Heart left ventricle (tissue), 16 donors: ENCODE data around the gene IL17RA. TPM values are rescaled to one million over a fixed set of nuclear protein-coding genes. Genes with fewer than 3 reads are reported as not detected.
"Not testable (repeated sequence)": the region's sequence is repeated elsewhere in the genome, so short reads cannot be mapped to it uniquely, and the experiment has no call there.

Experiments
- ATAC-seq, 4 donors: fragments of 200-7000 bp; cut with Tn5 transposase; one replicate each; pipeline ENCODE4 v1.9.1; 2020 to 2022; ENCODE audit warnings: moderate library complexity in 4 of 4, mild to moderate bottlenecking in 3 of 4, moderate number of reproducible peaks in 1 of 4
- DNase-seq, 5 donors: peaks; one replicate each; pipeline ENCODE4 v3.0.0-alpha.2; 2020
- H3K27ac ChIP-seq, 12 donors: fragments of 200-600 bp; sonication (generic) in 4 of 12; one replicate each; pipeline versions ENCODE4 v1.5.0 to v1.8.0; 2016 to 2022; ENCODE audit warnings: mild to moderate bottlenecking in 2 of 12
- H3K27me3 ChIP-seq, 9 donors: fragments of 200-600 bp; sonication (generic) in 2 of 9; one replicate each; pipeline versions ENCODE4 v1.5.1 to v1.8.0; 2016 to 2022; ENCODE audit warnings: mild to moderate bottlenecking in 3 of 9
- H3K36me3 ChIP-seq, 9 donors: fragments of 200-600 bp; sonication (generic) in 2 of 9; one replicate each; pipeline versions ENCODE4 v1.5.0 to v1.8.0; 2018 to 2022; ENCODE audit warnings: mild to moderate bottlenecking in 2 of 9
- H3K4me1 ChIP-seq, 12 donors: fragments of 200-600 bp; sonication (generic) in 4 of 12; one replicate each; pipeline versions ENCODE4 v1.5.0 to v1.8.0; 2016 to 2022; ENCODE audit warnings: mild to moderate bottlenecking in 3 of 12
- H3K4me3 ChIP-seq, 12 donors: fragments of 200-600 bp; sonication (generic) in 4 of 12; one replicate each; pipeline versions ENCODE4 v1.5.0 to v1.8.0; 2017 to 2022; ENCODE audit warnings: mild to moderate bottlenecking in 9 of 12, moderate library complexity in 4 of 12
- H3K9me3 ChIP-seq, 12 donors: fragments of 200-600 bp; sonication (generic) in 4 of 12; one replicate each; pipeline versions ENCODE4 v1.5.0 to v1.8.0; 2016 to 2022; ENCODE audit warnings: mild to moderate bottlenecking in 1 of 12
- CTCF ChIP-seq, 12 donors: fragments of 200-600 bp; sonication (generic) in 4 of 12; IDR thresholded peaks; one replicate each; pipeline versions ENCODE4 v1.5.0 to v1.8.0; 2018 to 2022; ENCODE audit warnings: antibody characterized with exemption in 12 of 12, mild to moderate bottlenecking in 5 of 12
- POLR2A ChIP-seq, 2 donors: fragments of 450-650 bp; IDR thresholded peaks; one replicate each; pipeline ENCODE4 v1.6.1; 2017; ENCODE audit warnings: antibody characterized with exemption in 2 of 2, mild to moderate bottlenecking in 2 of 2, moderate library complexity in 2 of 2
- WGBS, 4 donors: extraction: QIAGEN DNeasy Blood & Tissue Kit in 2 of 4; methylation state at CpG; one replicate each; pipeline versions ENCODE4 v1.1.5 to v1.1.7; 2013 to 2018; 5-methylcytosine and 5-hydroxymethylcytosine counted together
- intact Hi-C, 10 donors: fragments of 100-400 bp; cut with DNase I; formaldehyde crosslinking; loops; one replicate each; pipeline versions ENCODE4 v1.11.1 to v1.14.2; 2022
- long read RNA-seq, 3 donors: library from polyadenylated mRNA; unstranded; transcript quantifications; one replicate each; pipeline ENCODE4 v2.0.0, GENCODE V29; 2020 to 2021
- polyA plus RNA-seq, 2 donors: library from polyadenylated mRNA; stranded (reverse); fragments of 200-250 nt; gene quantifications; one replicate each; pipeline ENCODE4 v1.2.3, GENCODE V29; 2013
- total RNA-seq, 9 donors: library from RNA; depleted of rRNA in 2 of 9; stranded (reverse); fragments of >200 nt in 2 of 9; fragmentation: NEBNext Ultra II Directional in 3 of 9; extraction: Animal tissue kit (Norgen Biotek cat#: 25700) in 3 of 9; gene quantifications; one replicate each; pipeline versions ENCODE4 v1.1.0 to v1.2.4, GENCODE V29; 2016 to 2023
- donor health status: ischemic (EF 13 %, LVEDD 7.1; RV severe dilation, severe dysfunction).
- donor health status: healthy with polysubstance abuse.
- donor health status: DM: no; HTN: yes; CAD: no.
- donor health status: DM: no; HTN: no; CAD: no.
- donor health status: ischemic (EF 25% LVEDD 6.9; RV normal size, moderate dysfunction).
- donor health status: ischemic (EF 25% LVEDD 5.7; RV mildly dilated, moderate dysfunction).
- donor health status: healthy.
- donor health status: DM: yes; HTN: yes; CAD: no.
- donor health status: ischemic (EF 35%, LVEDD 5.7; RV mildly dilated, moderate dysfunction).
- donor health status: nonischemic (EF 11% LVEDD 7.7; RV severe dilation, severe dysfunction).
- donor health status: DM: yes; HTN: yes; CAD: no.
- donor health status: PGD.
- donor health status: ischemic (EF 29% LVEDD 5.4; RV normal size, mild dysfunction).
- donor health status: nonischemic (EF 23%, LVEDD 6.1; RV moderate dilation, normal function).

Gene IL17RA
- total RNA-seq (10 to 100 TPM in 3 of 9 donors, 1 to 10 TPM in 6; 5.8 to 23.1 (median 9.4) TPM), polyA plus RNA-seq (1 to 10 TPM; 3.1 to 7.8 TPM)
- long read RNA-seq, donor 1, partial matches to known transcripts, result 0 of 9 reads
- long read RNA-seq, donor 1, other reads (novel, unspliced or antisense), result 9 of 9 reads
- long read RNA-seq, donor 2, partial matches to known transcripts, result 0 of 7 reads
- long read RNA-seq, donor 2, other reads (novel, unspliced or antisense), result 7 of 7 reads
- long read RNA-seq, donor 3, full-length matches to known transcripts, result 2 of 14 reads
- long read RNA-seq, donor 3, partial matches to known transcripts, result 9 of 14 reads
- long read RNA-seq, donor 3, other reads (novel, unspliced or antisense), result 3 of 14 reads

GRCh38 chr22:17084554-17085276 lies at the start of gene IL17RA:
TSS of gene IL17RA (plus strand) at chr22:17085000. CDS start at chr22:17085092, 92 bp downstream.
- WGBS, 4 donors, result 1 to 2% (median 2%) methylated on average over 31 to 68 of the region's 68 CpGs
- intact Hi-C loops, result loop anchor here in 5 of 10 donors (2.0 to 10.0 kb wide), 6 partner anchors 73 to 560 kb away; partner anchors contain the start of gene HDHD5 (in 2 of the 5)
- Histone ChIP-seq H3K27ac (peak within 1 kb of the TSS; percentile 67 to 98 (median 86)), H3K4me3 (peak within 1 kb of the TSS; percentile 71 to 98 (median 90)), H3K36me3 (no peaks in the 10 kb centered on the region), H3K27me3 (no peaks in the 10 kb centered on the region), H3K4me1 (peaks cover 0 to 49% (median 16%) of the 10 kb centered on the region in 12 donors), H3K9me3 (no peaks in the 10 kb centered on the region)
- ATAC-seq, result peak; percentile 99 to 100 (median 99)
- TF ChIP-seq POLR2A (IDR thresholded peaks at IDR 0.05) (peak in 1 of 2 donors; percentile 87), CTCF (IDR thresholded peaks at IDR 0.05) (no peak)
- DNase-seq, result peak; percentile 92 to 95 (median 93)

GRCh38 chr22:17035246-17035645 lies 49.6 kb upstream of the IL17RA start:
- peaks cover 0 to 9% (median 0%) of the 10 kb centered on the region in 12 donors for H3K4me1 ChIP-seq
- H3K4me3 ChIP-seq, result no peak overlapping the region
- no peak overlapping the region for H3K27ac ChIP-seq
- ATAC-seq (peak in 2 of 4 donors; percentile 25 to 40), DNase-seq (no peak)
- peaks cover 0 to 35% (median 7%) of the 10 kb centered on the region in 9 donors for H3K27me3 ChIP-seq
- no peaks in the 10 kb centered on the region for H3K9me3 ChIP-seq
- no peaks in the 10 kb centered on the region for H3K36me3 ChIP-seq
- TF ChIP-seq POLR2A (IDR thresholded peaks at IDR 0.05) (no peak), CTCF (IDR thresholded peaks at IDR 0.05) (no peak)
- intact Hi-C loops, result no loop called here
- WGBS, 4 donors, result 50 to 64% (median 60%) methylated on average over 4 of the region's 4 CpGs

GRCh38 chr22:17035976-17036841 lies 48.6 kb upstream of the IL17RA start:
- DNase-seq (peak in 2 of 5 donors; percentile 50 to 56), ATAC-seq (peak in 3 of 4 donors; percentile 46 to 73 (median 61))
- H3K4me1 ChIP-seq, intact Hi-C loops, H3K9me3 ChIP-seq, H3K36me3 ChIP-seq: not testable (repeated sequence)
- Histone ChIP-seq H3K4me3 (peak overlapping the region in 11 of 12 donors; percentile 28 to 60 (median 48)), H3K27ac (peak overlapping the region in 8 of 12 donors; percentile 15 to 53 (median 38)), H3K27me3 (peaks cover 0 to 35% (median 7%) of the 10 kb centered on the region in 9 donors)
- WGBS, 4 donors, result 15 to 22% (median 20%) methylated on average over 45 to 56 of the region's 56 CpGs

DNA sequence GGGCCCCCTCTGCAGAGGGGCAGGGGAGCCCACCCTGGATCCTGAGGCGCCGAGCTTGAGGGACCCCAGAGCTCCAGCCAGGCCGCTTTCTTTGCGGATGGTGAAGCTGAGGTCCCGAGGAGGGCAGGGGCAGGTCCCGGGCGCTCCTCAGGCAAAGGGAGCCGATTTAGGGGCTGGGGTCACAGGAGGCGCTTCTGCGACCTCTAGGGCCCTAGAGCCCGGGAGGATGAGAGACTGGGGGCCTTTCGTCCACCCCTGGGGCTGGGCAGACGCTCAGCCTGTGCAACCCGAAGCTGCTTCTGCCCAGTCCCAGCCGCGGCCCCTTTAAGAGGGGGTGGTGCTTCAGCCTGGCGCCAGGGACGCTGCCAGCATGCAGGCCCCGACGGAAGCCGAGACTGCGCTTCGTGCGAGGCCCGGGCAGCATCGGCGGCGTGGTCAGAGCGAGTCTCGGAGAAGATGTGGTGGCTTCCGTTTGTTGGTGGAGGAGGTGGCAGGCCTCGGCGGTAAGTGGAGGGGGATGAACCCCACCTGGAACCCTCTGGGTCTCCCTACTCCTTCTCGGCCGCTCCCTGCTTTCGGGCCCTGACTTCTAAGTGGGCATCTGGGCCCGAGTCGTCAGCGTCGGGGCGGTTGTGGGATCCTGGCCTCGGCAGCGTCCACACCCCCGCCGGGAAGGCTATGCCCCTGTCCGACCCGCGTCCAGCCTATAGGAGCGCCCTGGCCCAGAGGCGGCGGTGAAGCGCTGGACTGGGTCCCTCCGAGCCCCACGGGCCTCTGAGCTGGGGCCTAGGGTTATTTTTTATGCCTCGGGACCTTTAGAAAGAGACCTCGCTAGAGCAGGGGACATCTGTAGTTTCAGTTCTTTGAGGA lies 47.7 kb upstream of the IL17RA start:
- H3K9me3 ChIP-seq, H3K36me3 ChIP-seq, intact Hi-C loops, H3K4me1 ChIP-seq: not testable (repeated sequence)
- peak overlapping the region in 8 of 12 donors; percentile 15 to 53 (median 43) for H3K27ac ChIP-seq
- peak in 1 of 5 donors; percentile 70 for DNase-seq
- 26 to 79% (median 30%) methylated on average over 8 to 38 of the region's 56 CpGs for WGBS, 4 donors
- peaks cover 0 to 32% (median 7%) of the 10 kb centered on the region in 9 donors for H3K27me3 ChIP-seq
- H3K4me3 ChIP-seq, result peak overlapping the region in 11 of 12 donors; percentile 28 to 60 (median 48)
- ATAC-seq, result peak; percentile 75 to 91 (median 90)
